Transverse colon (tissue), 4 donors: Measurements from ENCODE around the gene HMGN4. TPM values are rescaled to one million over a fixed set of nuclear protein-coding genes. Genes with fewer than 3 reads are reported as not detected.

Source experiments
- DNase-seq: peaks from one replicate; pipeline ENCODE4 v3.0.0-alpha.2; 2019
- H3K27ac ChIP-seq, 4 donors: fragments of 200-600 bp; sonication (generic); 2 replicates each; pipeline ENCODE4 v1.5.1; 2016 to 2018; ENCODE audit warnings: inconsistent platforms in 4 of 4
- H3K27me3 ChIP-seq: fragments of 200-600 bp; sonication (generic); 2 replicates; pipeline ENCODE4 v1.5.1; 2017; ENCODE audit warnings: inconsistent platforms
- H3K36me3 ChIP-seq, 4 donors: fragments of 200-600 bp; sonication (generic); 2 replicates each; pipeline ENCODE4 v1.5.1; 2017 to 2019; ENCODE audit warnings: inconsistent platforms in 4 of 4
- H3K4me1 ChIP-seq, 4 donors: fragments of 200-600 bp; sonication (generic); 2 replicates each; pipeline ENCODE4 v1.5.1; 2017 to 2020; ENCODE audit warnings: inconsistent platforms in 4 of 4
- H3K4me3 ChIP-seq, 4 donors: fragments of 200-600 bp; sonication (generic); 1 replicate in 1 of 4; 2 replicates in 3 of 4; pipeline versions ENCODE4 v1.5.1 to v1.6.1; 2017 to 2019; ENCODE audit warnings: inconsistent platforms in 4 of 4
- H3K9me3 ChIP-seq, 2 donors: fragments of 200-600 bp; sonication (generic); 2 replicates each; pipeline ENCODE4 v1.5.1; 2017 to 2019; ENCODE audit warnings: inconsistent platforms in 2 of 2
- CTCF ChIP-seq, 5 experiments: fragments of 200-600 bp in 3 of 5; fragments of 450-650 bp in 2 of 5; sonication (generic) in 3 of 5; IDR thresholded peaks; 1 replicate in 2 of 5; 2 replicates in 3 of 5; pipeline ENCODE4 v1.5.1; 2016 to 2017; ENCODE audit warnings: antibody characterized with exemption in 5 of 5, inconsistent platforms in 3 of 5, mild to moderate bottlenecking in 2 of 5, moderate library complexity in 1 of 5
- EP300 ChIP-seq: sonication (generic); formaldehyde crosslinking; IDR thresholded peaks from one replicate; pipeline ENCODE4 v1.6.1; 2017; ENCODE audit warnings: antibody characterized with exemption, low read depth
- POLR2A ChIP-seq: fragments of 450-650 bp; IDR thresholded peaks from one replicate; pipeline ENCODE4 v1.6.1; 2016; ENCODE audit warnings: antibody characterized with exemption, mild to moderate bottlenecking, moderate library complexity
- POLR2AphosphoS5 ChIP-seq, 3 donors: sonication (generic); formaldehyde crosslinking; IDR thresholded peaks; one replicate each; pipeline ENCODE4 v1.6.1; 2016; ENCODE audit warnings: antibody characterized with exemption in 3 of 3
- WGBS, 2 donors: methylation state at CpG; one replicate each; pipeline ENCODE4 v1.1.5; 2018; ENCODE audit warnings: low coverage in 1 of 2; 5-methylcytosine and 5-hydroxymethylcytosine counted together
- in situ Hi-C, 4 donors: fragments of 200-750 bp; cut with MboI; loops; one replicate each; pipeline versions ENCODE4 v1.15.0 to v1.15.1; 2017; ENCODE audit warnings: low sequenced_read_pairs in 3 of 4, low pct_ligation_motif_present in 1 of 4, low pct_unique_long_range_greater_than_20kb in 1 of 4
- intact Hi-C: fragments of 100-400 bp; cut with DNase I; formaldehyde crosslinking; loops from one replicate; pipeline ENCODE4 v1.15.1; 2023; ENCODE audit warnings: low total_unique reads
- total RNA-seq, 4 donors: library from RNA; depleted of rRNA; stranded (reverse); fragments of >200 nt; gene quantifications; one replicate each; pipeline ENCODE4 v1.1.0, GENCODE V29; 2016

The HMGN4 gene
- total RNA-seq, 4 donors from 2014 or later: 20.3 to 69.6 (median 62.8) TPM

- no peak for DNase-seq
- Histone ChIP-seq H3K4me3 (peak overlapping the region in 1 of 4 donors; percentile 42), H3K27me3 (peaks cover 62% of the 10 kb centered on the region), H3K36me3 (no peaks in the 10 kb centered on the region), H3K27ac (no peak overlapping the region), H3K4me1 (peaks cover 0 to 9% (median 4%) of the 10 kb centered on the region in 4 donors), H3K9me3 (peaks cover 0 to 8% of the 10 kb centered on the region in 2 donors)
- TF ChIP-seq POLR2A: no peak
- WGBS, 2 donors: 45 to 46% methylated on average over 9 to 17 of the region's 17 CpGs
- in situ Hi-C loops: loop anchor here in 3 of 4 donors (10.0 to 25.0 kb wide), 3 partner anchors 233 to 1285 kb away; a partner anchor contains a TSS
- intact Hi-C loops: no loop called here
Observed at GRCh38 chr6:26577720-26578072, 39.5 kb downstream of the HMGN4 start.

- in situ Hi-C loops: loop anchor here in 3 of 4 donors (10.0 to 25.0 kb wide), 3 partner anchors 233 to 1284 kb away; a partner anchor contains a TSS
- WGBS, 2 donors: 89% methylated on average over 6 of the region's 6 CpGs; no CpG with 5 or more reads in 1 of the 2 donors
- H3K4me1 ChIP-seq: peaks cover 0 to 9% (median 4%) of the 10 kb centered on the region in 4 donors
- peaks cover 0 to 8% of the 10 kb centered on the region in 2 donors for H3K9me3 ChIP-seq
- no peak overlapping the region for H3K4me3 ChIP-seq
- H3K36me3 ChIP-seq: no peaks in the 10 kb centered on the region
- H3K27ac ChIP-seq: no peak overlapping the region
- H3K27me3 ChIP-seq: peaks cover 68% of the 10 kb centered on the region
- TF ChIP-seq CTCF (IDR thresholded peaks at IDR 0.05) (no peak), POLR2AphosphoS5 (IDR thresholded peaks at IDR 0.05) (no peak), EP300 (no peak), POLR2A (no peak)
- no peak for DNase-seq
- intact Hi-C loops: no loop called here
Observed at GRCh38 chr6:26578279-26578678, 40.1 kb downstream of the HMGN4 start.

GRCh38 chr6:26578741-26579140 is 40.6 kb downstream of the HMGN4 start:
- H3K27me3 ChIP-seq: peaks cover 72% of the 10 kb centered on the region
- 88 to 100% methylated on average over 1 of the region's 1 CpG for WGBS, 2 donors
- DNase-seq: no peak
- intact Hi-C loops (no loop called here), in situ Hi-C loops (loop anchor here in 3 of 4 donors (10.0 to 25.0 kb wide), 3 partner anchors 234 to 1284 kb away; a partner anchor contains a TSS)
- peaks cover 0 to 9% (median 4%) of the 10 kb centered on the region in 4 donors for H3K4me1 ChIP-seq
- H3K36me3 ChIP-seq: no peaks in the 10 kb centered on the region
- H3K9me3 ChIP-seq: peaks cover 0 to 8% of the 10 kb centered on the region in 2 donors
- no peak overlapping the region for H3K4me3 ChIP-seq
- no peak overlapping the region for H3K27ac ChIP-seq
- TF ChIP-seq POLR2AphosphoS5 (IDR thresholded peaks at IDR 0.05): no peak
- no peak for TF ChIP-seq EP300
- TF ChIP-seq CTCF (IDR thresholded peaks at IDR 0.05): no peak
- TF ChIP-seq POLR2A: no peak

GRCh38 chr6:26581164-26581915 is 43.2 kb downstream of the HMGN4 start:
- in situ Hi-C loops (loop anchor here in 1 of 4 donors (25.0 kb wide), 1 partner anchor 1281 kb away; a partner anchor contains a TSS), intact Hi-C loops (loop anchor here (5.0 kb wide), 1 partner anchor 239 kb away; no protein-coding TSS in a partner anchor)
- TF ChIP-seq POLR2A: no peak
- TF ChIP-seq POLR2AphosphoS5 (IDR thresholded peaks at IDR 0.05): no peak
- no peak for TF ChIP-seq EP300
- no peak for TF ChIP-seq CTCF (IDR thresholded peaks at IDR 0.05)
- Histone ChIP-seq H3K27ac (no peak overlapping the region), H3K9me3 (peaks cover 0 to 8% of the 10 kb centered on the region in 2 donors), H3K36me3 (no peaks in the 10 kb centered on the region), H3K4me3 (no peak overlapping the region), H3K4me1 (peaks cover 0 to 9% (median 4%) of the 10 kb centered on the region in 4 donors), H3K27me3 (peaks cover 87% of the 10 kb centered on the region)
- WGBS, 2 donors: 56 to 62% methylated on average over 1 to 4 of the region's 4 CpGs
- no peak for DNase-seq
